ENCODE measurements around the gene EHD2.
"Not testable (repeated sequence)": the region's sequence is repeated elsewhere in the genome, so short reads cannot be mapped to it uniquely, and the experiment has no call there.

Gene EHD2, protein sequence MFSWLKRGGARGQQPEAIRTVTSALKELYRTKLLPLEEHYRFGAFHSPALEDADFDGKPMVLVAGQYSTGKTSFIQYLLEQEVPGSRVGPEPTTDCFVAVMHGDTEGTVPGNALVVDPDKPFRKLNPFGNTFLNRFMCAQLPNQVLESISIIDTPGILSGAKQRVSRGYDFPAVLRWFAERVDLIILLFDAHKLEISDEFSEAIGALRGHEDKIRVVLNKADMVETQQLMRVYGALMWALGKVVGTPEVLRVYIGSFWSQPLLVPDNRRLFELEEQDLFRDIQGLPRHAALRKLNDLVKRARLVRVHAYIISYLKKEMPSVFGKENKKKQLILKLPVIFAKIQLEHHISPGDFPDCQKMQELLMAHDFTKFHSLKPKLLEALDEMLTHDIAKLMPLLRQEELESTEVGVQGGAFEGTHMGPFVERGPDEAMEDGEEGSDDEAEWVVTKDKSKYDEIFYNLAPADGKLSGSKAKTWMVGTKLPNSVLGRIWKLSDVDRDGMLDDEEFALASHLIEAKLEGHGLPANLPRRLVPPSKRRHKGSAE

DNA sequence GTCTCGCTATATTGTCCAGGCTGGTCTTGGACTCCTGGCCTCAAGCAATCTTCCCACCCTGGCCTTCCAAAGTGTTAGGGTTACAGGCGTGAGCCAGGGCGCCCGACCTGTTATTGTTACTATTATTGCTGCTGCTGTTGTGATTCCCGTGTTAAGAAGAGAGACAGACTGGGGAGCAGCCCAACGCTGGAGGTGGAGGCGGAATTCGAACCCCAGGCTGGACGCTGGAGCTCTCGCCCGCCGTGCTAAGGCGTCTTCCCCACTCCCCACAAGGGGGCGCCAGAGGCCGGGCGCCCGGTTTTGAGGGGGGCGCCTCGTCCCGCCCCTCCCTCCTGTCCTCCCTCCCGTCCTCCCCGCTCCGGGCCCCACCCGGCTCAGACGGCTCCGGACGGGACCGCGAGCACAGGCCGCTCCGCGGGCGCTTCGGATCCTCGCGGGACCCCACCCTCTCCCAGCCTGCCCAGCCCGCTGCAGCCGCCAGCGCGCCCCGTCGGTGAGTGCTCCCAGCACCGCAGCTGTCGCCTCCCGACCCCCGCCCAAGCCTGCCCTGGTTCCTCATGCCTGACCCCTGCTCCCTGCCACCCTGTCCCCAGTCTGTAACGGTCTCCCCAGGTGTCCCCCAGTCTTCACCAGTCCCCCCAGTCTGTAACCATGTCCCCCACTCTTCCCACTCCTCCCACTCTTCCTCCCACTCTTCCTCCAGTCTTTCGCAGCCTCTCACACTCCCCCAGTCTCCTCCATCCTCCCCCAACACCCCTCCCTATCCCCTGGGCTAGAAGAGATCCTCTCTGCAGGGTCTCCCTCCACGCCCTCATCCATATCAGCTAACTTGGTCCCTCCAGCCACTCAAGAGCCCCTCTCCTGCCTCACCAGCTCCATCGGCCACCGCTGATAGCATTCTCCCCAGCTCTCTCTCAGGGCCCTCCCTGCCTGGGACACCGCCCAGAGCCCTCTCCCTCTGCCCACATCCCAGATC is at the start of gene EHD2:
TSS of gene EHD2 (plus strand) at position 377 of the 976 bp plus-strand sequence. CDS start 3,191 bp downstream, outside the sequence.
- DNase-seq (ENCODE audit: low spot score) = peak; percentile 87

DNA sequence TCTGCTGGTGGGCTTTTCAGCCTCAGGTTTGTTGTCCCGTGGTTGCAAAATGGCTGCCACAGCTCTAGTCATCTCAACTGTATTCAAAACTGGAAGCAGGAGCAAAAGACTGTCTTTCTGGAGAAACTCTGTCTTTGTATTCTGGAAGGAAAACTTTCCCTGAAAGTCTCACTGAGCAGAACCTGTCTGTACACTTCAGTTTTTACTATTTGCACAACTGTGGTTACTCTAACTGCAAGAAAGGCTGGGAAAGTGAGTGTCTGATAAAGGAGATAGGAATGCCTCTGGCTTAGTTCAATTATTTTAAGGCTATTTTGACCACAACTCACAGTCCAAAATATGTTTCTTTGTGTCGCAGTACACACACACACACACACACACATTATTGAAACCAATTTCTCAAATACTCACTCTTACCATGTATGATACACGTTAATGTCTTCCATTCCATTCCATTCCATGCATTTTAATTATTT is 49.7 kb upstream of the EHD2 start:
- no peak for DNase-seq (ENCODE audit: low spot score)

DNA sequence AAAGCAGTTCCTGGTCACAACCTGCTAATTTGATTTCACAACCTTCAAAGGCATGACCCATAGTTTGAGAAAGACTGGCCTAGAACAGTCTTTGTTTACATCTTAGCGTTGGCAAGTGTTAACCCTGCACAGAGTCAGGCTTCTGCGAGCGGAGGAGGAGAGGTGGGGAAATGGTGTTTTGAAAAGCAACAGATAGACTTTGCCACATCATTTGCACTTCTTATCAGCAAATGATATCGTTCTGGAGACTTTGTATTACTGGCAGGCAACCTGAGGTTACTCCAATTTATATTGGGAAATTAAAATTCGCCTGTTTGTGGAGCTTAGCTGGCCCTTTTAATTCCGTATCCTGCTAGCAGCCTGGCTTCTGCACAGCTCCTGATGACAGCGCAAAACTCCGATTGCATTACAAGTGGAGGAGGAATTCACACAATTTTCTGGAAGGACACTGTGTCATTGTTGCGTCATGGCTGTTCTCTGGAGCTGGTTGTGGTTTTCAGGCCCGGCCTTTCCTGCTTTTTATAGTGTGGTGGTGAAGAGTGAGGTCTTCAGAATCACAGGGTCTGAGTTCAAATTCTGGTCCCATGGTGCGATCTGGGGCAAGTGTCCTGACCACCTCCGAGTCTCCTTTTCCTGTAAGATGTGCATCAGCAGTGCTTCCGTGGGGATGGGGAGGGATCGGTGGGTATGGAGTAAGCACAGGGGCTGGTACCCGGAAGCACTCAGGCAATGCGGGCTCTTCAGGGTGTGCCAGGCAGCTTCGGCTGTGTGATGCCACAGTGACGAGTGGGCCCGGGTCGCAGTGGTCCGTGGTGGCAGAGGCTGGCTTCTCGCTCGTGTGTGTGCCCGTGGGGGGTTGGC is 49.1 kb upstream of the EHD2 start:
- no peak for DNase-seq (ENCODE audit: low spot score)

DNA sequence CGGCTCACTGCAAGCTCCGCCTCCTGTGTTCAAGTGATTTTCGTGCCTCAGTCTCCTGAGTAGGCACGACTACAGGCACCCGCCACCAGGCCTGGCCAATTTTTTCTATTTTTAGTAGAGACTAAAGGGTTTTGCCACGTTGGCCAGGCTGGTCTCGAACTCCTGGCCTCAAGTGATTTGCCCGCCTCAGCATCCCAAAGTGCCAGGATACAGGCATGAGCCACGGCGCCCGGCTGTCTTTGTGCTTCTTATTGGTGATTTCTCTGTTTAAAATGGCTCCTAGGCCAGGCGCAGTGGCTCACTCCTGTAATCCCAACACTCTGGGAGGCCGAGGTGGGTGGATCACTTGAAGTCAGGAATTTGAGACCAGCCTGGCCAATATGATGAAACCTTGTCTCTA is 44.7 kb upstream of the EHD2 start:
- not testable (repeated sequence) for DNase-seq (ENCODE audit: low spot score)

DNA sequence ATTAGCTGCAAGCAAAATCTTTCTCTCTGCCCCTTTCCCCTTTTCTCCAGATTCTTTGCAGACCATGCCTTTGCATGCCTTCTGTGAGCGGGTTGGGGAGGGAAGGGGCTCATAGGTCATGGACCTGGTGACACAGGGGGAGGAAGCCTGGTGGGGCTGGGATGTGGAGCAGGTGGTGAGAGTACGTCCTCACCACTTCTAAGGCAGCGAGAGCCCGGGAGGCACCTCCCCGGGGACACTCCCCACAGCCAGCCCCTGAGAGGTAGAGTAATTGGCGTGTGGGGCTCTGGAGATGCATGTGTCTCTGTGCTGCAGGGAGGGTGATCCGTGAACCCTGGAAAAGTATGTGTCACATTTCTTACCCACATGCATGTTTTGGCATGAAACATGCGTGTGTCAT is 42.5 kb upstream of the EHD2 start:
- DNase-seq (ENCODE audit: low spot score) = no peak

DNA sequence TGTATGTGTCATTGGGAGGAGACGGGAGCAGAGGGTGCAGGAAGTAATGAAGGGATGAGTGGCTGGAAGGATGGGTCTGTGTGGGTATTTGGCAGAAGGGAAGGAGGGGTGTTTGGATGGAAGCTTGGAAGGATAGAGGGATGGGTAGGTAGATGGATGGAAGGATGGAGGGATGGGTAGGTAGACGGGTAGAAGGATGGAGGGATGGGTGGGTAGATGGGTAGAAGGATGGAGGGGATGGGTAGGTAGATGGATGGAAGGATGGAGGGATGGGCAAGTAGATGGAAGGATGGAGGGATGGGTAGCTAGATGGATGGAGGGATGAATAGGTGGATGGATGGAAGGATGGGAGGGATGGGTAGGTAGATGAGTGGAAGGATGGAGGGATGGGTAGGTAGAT is 41.7 kb upstream of the EHD2 start:
- no peak for DNase-seq (ENCODE audit: low spot score)

DNA sequence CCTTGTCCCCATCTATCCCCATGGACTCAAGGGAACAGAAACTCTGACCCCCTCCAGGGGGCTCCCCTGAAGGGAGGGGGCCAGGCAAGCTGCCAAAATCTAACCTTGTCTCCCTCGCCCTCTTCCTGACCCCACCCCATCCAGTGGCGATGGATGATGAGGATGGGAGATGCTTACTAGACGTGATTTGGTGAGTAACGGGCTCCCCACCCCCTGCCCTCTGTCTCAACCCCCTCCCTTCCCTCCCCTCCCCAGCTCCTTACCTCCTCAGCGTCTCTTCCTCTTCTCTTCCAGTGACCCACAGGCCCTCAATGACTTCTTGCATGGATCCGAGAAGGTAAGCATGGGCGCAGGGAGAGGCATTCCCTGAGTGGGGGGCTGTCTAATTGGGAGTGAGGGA is 39.8 kb upstream of the EHD2 start:
- no peak for DNase-seq (ENCODE audit: low spot score)

DNA sequence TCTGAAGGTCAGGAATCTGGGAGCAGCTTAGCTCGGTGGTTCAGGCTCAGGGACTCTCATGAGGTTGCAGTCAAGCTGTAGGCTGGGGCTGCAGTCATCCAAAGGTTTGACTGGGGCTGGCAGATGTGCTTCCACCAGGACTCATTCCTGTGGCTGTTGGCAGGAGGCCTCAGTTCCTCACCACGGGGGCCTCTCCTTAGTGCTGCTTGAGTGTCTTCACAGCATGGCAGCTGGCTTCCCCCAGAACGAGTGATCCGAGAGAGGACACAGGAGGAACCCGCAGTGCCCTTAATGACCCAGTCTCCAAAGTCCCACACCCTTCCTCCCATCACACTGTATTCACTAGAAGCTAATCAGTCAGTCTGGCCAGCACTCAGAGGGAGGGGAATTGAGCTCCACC is 38.7 kb upstream of the EHD2 start:
- no peak for DNase-seq (ENCODE audit: low spot score)

DNA sequence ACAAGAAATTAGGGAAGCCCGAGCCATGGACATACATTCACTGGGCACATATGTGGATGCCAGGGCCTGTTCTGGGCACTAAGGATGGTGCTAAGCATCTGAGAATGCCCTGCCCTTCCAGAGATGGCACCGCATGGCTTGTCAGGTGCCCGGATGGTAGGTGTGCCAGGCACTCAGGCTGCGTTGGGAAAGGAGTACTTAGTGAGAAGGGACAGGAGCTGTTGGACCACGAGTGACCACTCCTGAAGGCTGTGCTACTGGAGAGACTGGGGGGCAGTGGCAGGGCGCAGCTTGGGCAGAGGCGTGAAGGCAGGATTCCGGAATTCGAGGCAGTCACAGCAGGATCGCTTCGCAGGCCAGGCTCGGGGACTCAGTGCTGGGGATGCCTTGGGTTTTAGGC is 38.0 kb upstream of the EHD2 start:
- no peak for DNase-seq (ENCODE audit: low spot score)

DNA sequence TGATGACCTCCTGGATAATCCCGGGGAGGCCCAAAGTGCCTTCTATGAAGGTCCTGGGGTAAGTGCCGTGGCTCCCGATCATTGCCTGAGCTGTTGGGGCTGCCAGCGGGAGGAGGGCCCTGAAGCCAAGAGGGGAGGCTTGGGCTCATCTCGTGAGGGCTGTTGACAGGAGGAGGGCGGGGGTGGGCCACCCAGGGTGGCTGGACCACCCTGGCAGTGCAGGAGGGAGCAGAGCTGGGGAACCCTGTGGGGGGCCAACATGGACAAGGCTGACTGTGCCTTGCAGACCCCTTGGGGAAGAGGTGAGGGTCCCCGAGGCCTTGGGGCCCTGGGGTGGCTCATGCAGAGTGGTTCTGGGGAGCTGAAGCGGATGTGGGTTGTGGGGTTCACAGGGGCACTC is 37.4 kb upstream of the EHD2 start:
- DNase-seq (ENCODE audit: low spot score) = no peak

DNA sequence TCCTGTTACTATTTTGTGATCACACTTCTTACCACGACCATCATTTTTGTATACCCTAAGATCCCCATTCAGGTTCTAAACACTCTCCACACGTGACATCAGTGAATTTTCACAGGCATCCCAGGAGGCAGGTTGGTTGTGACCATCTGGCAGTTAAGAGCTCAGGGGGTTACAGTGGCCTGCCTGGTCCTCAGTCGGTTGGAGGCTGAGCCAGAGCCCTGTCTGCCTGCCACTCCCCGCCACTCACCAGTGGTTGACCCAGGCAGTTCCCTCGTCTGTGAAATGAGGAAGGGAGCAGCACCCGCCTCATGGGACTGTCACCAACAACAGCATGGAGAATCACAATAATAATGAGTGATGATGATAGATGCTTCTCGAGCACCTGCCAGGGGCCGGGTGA is 36.4 kb upstream of the EHD2 start:
- DNase-seq (ENCODE audit: low spot score) = no peak

DNA sequence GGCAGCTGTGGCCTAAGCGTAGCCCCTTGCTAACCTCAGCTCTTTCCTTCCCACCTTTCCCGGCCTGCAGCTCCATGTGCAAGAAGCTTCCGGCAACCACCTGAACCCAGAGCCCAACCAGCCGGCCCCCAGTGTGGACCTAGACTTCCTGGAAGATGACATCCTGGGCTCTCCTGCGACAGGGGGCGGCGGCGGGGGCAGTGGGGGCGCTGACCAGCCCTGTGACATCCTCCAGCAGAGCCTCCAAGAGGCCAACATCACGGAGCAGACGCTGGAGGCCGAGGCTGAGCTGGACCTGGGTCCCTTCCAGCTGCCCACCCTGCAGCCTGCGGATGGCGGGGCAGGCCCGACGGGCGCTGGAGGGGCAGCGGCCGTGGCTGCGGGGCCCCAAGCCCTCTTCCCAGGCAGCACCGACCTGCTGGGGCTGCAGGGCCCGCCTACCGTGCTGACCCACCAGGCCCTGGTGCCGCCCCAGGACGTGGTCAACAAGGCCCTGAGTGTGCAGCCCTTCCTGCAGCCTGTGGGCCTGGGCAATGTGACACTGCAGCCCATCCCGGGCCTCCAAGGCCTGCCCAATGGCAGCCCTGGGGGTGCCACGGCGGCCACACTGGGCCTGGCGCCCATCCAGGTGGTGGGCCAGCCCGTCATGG is 33.8 kb upstream of the EHD2 start:
- no peak for DNase-seq (ENCODE audit: low spot score)

DNA sequence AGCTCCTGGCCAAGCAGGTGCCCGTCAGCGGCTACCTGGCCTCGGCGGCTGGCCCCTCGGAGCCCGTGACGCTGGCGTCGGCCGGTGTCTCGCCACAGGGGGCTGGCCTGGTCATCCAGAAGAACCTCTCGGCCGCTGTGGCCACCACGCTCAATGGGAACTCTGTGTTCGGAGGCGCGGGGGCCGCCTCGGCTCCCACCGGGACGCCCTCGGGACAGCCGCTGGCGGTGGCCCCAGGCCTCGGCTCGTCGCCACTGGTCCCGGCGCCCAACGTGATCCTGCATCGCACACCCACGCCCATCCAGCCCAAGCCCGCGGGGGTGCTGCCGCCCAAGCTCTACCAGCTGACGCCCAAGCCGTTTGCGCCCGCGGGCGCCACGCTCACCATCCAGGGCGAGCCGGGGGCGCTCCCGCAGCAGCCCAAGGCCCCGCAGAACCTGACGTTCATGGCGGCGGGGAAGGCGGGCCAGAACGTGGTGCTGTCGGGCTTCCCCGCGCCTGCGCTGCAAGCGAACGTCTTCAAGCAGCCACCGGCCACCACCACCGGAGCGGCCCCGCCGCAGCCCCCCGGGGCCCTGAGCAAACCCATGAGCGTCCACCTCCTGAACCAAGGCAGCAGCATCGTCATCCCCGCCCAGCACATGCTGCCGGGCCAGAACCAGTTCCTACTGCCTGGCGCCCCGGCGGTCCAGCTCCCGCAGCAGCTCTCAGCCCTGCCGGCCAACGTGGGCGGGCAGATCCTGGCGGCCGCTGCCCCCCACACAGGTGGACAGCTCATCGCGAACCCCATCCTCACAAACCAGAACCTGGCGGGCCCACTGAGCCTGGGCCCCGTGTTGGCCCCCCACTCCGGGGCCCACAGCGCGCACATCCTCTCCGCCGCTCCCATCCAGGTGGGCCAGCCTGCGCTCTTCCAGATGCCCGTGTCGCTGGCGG is 33.0 kb upstream of the EHD2 start:
- no peak for DNase-seq (ENCODE audit: low spot score)

DNA sequence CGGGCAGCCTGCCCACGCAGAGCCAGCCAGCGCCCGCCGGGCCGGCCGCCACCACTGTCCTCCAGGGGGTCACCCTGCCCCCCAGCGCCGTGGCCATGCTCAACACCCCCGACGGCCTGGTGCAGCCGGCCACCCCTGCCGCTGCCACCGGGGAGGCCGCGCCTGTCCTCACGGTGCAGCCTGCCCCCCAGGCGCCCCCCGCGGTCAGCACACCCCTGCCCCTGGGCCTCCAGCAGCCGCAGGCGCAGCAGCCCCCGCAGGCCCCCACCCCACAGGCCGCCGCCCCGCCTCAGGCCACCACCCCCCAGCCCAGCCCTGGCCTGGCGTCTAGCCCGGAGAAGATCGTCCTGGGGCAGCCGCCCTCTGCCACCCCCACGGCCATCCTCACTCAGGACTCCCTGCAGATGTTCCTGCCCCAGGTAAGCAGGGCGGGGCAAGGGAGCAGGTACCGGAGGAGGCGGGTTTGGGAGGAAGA is 32.3 kb upstream of the EHD2 start:
- DNase-seq (ENCODE audit: low spot score) = no peak

DNA sequence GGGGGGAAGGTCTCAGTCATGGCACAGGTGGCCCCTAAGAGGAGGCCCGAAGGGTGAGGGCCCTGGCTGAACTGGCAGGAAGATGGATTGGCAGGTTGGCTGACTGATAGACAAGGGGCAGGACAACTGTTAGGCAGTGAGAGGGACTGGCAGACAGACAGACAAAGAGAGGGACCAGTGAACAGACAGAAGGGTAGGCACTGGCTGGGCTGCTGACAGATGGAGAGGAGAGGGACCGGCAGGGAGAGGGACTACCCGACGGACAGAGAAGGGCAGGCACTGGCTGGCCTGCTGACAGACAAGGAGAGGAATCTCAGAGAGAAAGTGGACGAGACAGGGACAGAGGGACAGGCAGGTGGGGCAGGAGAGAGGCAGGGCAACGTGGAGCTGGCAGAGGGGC is 31.8 kb upstream of the EHD2 start:
- no peak for DNase-seq (ENCODE audit: low spot score)

DNA sequence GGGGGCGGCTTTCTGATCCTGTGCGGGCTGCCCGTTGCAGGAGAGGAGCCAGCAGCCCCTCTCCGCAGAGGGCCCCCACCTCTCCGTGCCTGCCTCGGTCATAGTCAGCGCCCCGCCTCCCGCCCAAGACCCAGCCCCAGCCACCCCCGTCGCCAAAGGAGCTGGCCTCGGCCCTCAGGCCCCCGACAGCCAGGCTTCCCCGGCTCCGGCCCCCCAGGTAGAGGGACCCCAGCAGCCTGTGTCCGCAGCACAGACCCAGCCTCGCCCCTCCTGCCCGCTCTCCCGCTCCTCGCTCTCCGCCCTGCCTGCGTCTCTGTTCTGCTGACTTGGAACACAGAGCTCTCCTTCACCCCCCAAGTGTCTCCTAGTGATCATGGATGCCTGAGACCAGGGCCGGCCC is 31.3 kb upstream of the EHD2 start:
- DNase-seq (ENCODE audit: low spot score) = no peak

DNA sequence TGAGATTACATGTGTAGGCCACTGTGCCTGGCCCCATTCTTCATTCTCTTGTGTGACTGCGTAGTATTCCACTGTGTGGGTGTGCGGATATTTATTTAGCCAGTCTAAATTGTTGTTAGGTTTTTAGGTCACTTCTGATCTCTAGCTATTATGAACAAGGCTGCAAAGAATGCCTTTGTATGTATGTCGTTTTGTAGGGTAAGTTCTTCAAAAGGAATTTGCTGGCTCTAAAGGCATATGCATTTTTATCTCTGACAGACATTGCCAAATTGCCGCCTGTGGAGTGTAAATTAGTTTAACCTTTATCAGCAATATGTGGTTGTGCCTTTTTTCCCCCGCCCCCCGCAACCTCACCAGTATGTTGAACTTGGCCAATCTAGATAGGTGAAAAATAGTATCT is 30.3 kb upstream of the EHD2 start:
- no peak for DNase-seq (ENCODE audit: low spot score)

DNA sequence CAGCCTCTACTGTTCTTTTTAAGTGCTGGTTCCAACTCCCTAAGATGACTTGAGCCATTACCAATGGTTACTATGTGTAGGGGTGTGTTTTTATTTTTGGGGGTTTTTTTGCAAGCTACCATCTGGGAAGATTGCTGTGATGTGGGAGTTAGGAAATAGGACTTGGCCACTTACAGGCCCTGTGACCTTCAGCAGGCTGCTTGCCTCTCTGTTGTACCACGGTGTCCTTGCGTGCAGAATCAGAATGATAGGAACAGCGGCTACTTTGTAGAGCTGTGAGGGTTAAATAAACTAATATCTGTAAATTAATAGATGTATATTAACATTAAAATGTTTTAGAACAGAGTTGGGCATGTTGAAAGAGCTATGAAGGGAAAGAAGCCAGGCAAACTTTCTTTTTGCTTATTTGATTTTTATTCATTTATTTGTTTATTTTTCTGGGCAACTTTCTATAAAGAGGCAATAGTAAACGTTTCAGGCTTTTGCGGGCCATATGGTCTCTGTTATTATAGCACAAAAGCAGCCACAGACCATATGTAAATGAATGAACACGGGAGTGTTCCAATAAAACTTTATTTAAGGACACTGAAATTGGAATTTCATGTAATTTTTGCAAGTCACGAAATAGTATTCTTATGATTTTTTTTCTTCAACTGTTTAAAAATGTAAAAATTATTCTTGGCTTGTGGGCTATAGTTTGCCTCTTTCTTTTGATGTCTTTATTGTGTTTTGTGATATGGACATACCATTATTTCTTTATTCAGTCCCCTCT is 26.4 kb upstream of the EHD2 start:
- no peak for DNase-seq (ENCODE audit: low spot score)

DNA sequence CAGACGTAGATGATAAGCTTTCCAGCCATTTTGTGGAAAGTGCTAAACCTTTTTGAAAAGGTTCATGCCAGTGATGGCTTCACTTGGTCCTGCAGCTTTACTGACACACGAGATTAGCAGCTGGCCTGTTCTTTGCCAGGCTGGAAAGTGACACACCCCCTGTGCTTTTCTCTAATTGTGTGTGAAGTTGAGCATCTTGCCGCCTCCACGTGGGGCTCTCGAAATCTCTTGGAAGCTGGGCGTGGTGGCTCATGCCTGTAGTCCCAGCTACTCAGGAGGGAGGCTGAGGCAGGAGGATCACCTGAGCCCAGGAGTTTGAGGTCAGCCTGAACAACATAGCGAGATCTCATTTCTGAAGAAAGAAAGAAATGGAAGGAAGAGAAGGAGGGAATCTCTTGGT is 25.3 kb upstream of the EHD2 start:
- no peak for DNase-seq (ENCODE audit: low spot score)
